Measurements from ENCODE around the gene FGGY. TPM values are rescaled to one million over a fixed set of nuclear protein-coding genes. Genes with fewer than 3 reads are reported as not detected.

FGGY gene
- total RNA-seq, 1 experiment from 2014 or later: 14.6 TPM

- Histone ChIP-seq H3K23ac (ENCODE audit: insufficient read length, low read depth, low read length) (no peak overlapping the region), H3K23me2 (ENCODE audit: insufficient read length, low read depth, low read length, poor library complexity, severe bottlenecking) (peaks cover 2% of the 10 kb centered on the region), H4K91ac (ENCODE audit: insufficient read length, low read depth, low read length) (no peak overlapping the region), H3K27me3 (ENCODE audit: insufficient read depth, low read length) (no peaks in the 10 kb centered on the region), H2BK15ac (ENCODE audit: low read depth, low read length) (no peak overlapping the region), H3K9ac (ENCODE audit: extremely low read depth, insufficient read length, low read length) (no peak overlapping the region), H3K4ac (ENCODE audit: low read depth, low read length) (no peak overlapping the region), H3K56ac (ENCODE audit: insufficient read length, low read depth, low read length) (no peak overlapping the region), H2BK5ac (ENCODE audit: insufficient read length, low read length) (no peak overlapping the region), H3K14ac (ENCODE audit: insufficient read depth, low read length) (no peak overlapping the region), H2BK120ac (ENCODE audit: low read depth, low read length, poor library complexity, severe bottlenecking) (no peak overlapping the region), H3K4me2 (ENCODE audit: insufficient read depth, insufficient read length, low read length) (no peak overlapping the region), H3K27ac (ENCODE audit: insufficient read length, low read depth, low read length) (no peak overlapping the region), H3K9me3 (ENCODE audit: control insufficient read depth, low read depth, low read length) (no peaks in the 10 kb centered on the region), H4K8ac (replicated peaks; ENCODE audit: insufficient read length, low read depth, low read length) (no peak overlapping the region), H3K4me1 (ENCODE audit: insufficient read depth, low read length) (no peaks in the 10 kb centered on the region), H4K5ac (ENCODE audit: insufficient read length, low read depth, low read length) (no peak overlapping the region), H2AFZ (ENCODE audit: low read length) (no peak overlapping the region), H2BK12ac (ENCODE audit: insufficient read length, low read depth, low read length) (no peak overlapping the region), H2BK20ac (ENCODE audit: low read depth, low read length, poor library complexity, severe bottlenecking) (no peak overlapping the region), H4K20me1 (ENCODE audit: control insufficient read depth, insufficient read depth, insufficient read length) (no peaks in the 10 kb centered on the region), H3K79me1 (ENCODE audit: insufficient read depth, low read depth, low read length, poor library complexity, severe bottlenecking) (no peaks in the 10 kb centered on the region), H3K79me2 (ENCODE audit: insufficient read depth, low read length) (no peaks in the 10 kb centered on the region), H3T11ph (ENCODE audit: low read length) (no peak overlapping the region), H3K18ac (ENCODE audit: insufficient read length, low read depth, low read length) (no peak overlapping the region), H2AK5ac (ENCODE audit: insufficient read length, low read length) (no peak overlapping the region)
- no peak for DNase-seq
- TF ChIP-seq CTCF (conservative IDR thresholded peaks at IDR 0.05): no peak
- H3K36me3 Mint-ChIP-seq (ENCODE audit: insufficient read depth in 1 of 3, low read depth in 3 of 3): no peaks in the 10 kb centered on the region
- peaks cover 0 to 8% of the 10 kb centered on the region in 2 experiments; a peak in 1 of 4 replicates for H3K4me1 Mint-ChIP-seq
- no peaks in the 10 kb centered on the region for H3K9me3 Mint-ChIP-seq
- no CpG with 5 or more reads among the region's 2 CpGs for WGBS (ENCODE audit: extremely low coverage, insufficient read length, low lambda C conversion rate)
- H3K27me3 Mint-ChIP-seq (ENCODE audit: low read depth): no peaks in the 10 kb centered on the region; the same call in 1 of the 2 replicates
- H3K4me3 Mint-ChIP-seq: no peak overlapping the region
- no peak overlapping the region for H3K27ac Mint-ChIP-seq
These were observed 454.9 kb downstream of the FGGY start for GRCh38 chr1:59751801-59752200.
